Measurements from ENCODE around the gene NOL4L.

The NOL4L gene

DNA sequence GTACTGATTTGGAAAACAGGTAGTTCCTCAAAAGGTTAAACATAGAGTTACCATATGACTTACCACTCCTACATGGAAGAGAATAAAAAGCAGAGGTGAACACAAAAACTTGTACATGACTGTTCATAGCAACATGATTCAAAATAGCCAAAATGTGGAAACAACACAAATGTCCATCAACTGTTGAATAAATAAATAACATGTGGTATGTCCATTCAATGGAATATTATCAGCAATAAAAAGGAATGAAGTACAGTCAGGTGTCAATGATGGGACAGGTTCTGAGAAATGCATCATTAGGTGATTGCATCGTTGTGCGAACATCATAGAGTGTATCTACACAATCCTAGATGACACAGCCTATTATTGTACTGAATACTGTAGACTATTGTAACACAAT is 35.3 kb downstream of the NOL4L start:
- H3K36me3 ChIP-seq (ENCODE audit: control insufficient read depth, insufficient read depth, low read length) = no peaks in the 10 kb centered on the region
- H3K4me1 ChIP-seq (ENCODE audit: control insufficient read depth, insufficient read depth, low read length) = no peaks in the 10 kb centered on the region
- H3K9ac ChIP-seq (ENCODE audit: low read depth, low read length) = no peak overlapping the region
- H3K27me3 ChIP-seq (ENCODE audit: control insufficient read depth, insufficient read depth, low read length) = no peaks in the 10 kb centered on the region
- H3K9me3 ChIP-seq (ENCODE audit: control insufficient read depth, insufficient read depth, low read length) = no peaks in the 10 kb centered on the region
- H3K4me3 ChIP-seq (ENCODE audit: low read depth, low read length) = no peak overlapping the region

DNA sequence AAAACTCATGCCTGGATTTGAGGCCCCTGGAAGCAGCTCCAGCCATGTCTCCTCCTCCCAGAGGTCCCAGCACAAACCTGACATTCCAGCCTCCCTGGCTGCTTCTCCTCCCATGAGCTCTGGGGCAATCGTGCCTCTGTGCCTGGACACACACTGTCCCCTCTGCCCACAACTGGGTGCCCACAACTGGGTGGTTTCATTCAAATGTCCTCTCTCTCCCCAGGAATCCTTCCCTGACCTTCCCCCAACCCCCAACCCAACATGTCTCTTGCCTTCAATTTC is 37.4 kb downstream of the NOL4L start:
- no peaks in the 10 kb centered on the region for H3K36me3 ChIP-seq (ENCODE audit: control insufficient read depth, insufficient read depth, low read length)
- H3K4me3 ChIP-seq (ENCODE audit: low read depth, low read length) = no peak overlapping the region
- no peak overlapping the region for H3K9ac ChIP-seq (ENCODE audit: low read depth, low read length)
- H3K9me3 ChIP-seq (ENCODE audit: control insufficient read depth, insufficient read depth, low read length) = no peaks in the 10 kb centered on the region
- H3K4me1 ChIP-seq (ENCODE audit: control insufficient read depth, insufficient read depth, low read length) = no peaks in the 10 kb centered on the region
- no peaks in the 10 kb centered on the region for H3K27me3 ChIP-seq (ENCODE audit: control insufficient read depth, insufficient read depth, low read length)

DNA sequence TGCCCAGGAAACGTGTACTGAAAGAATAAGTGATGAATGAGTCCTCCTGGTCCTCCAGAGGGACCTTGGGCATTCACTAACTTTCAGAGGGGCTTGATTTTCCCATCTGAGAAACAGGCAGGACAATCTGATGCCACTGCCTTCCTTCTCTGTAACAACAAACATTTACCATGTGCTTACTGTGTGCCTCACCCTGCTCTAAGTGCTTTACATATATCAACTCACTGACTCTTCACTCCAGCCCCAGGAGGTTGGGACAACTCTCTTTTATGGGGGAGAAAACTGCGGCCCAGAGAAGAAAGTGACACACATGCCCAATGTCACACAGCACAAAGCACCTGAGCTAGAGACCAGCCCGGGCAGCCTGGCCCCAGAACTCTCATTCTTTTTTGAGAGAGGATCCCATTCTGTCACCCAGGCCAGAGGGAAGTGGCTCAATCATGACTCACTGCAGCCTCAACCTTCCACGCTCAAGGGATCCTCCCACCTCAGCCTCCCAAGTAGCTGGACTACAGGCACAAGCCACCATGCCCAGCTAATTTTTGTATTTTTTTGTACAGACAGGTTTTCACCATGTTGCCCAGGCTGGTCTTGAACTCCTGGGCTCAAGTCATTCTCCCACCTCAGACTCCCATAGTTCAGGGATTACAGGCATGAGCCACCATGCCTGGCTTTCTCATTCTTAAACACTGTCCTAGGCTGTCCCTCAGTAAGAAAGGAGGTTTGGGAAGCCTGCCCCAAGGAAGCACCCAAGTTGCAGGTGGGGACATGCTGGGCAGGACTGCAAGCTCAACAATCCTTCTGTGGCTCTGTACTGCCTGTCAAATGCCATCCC is 38.0 kb downstream of the NOL4L start:
- H3K9ac ChIP-seq (ENCODE audit: low read depth, low read length) = no peak overlapping the region
- no peak overlapping the region for H3K4me3 ChIP-seq (ENCODE audit: low read depth, low read length)
- no peaks in the 10 kb centered on the region for H3K27me3 ChIP-seq (ENCODE audit: control insufficient read depth, insufficient read depth, low read length)
- H3K9me3 ChIP-seq (ENCODE audit: control insufficient read depth, insufficient read depth, low read length) = no peaks in the 10 kb centered on the region
- no peaks in the 10 kb centered on the region for H3K4me1 ChIP-seq (ENCODE audit: control insufficient read depth, insufficient read depth, low read length)
- H3K36me3 ChIP-seq (ENCODE audit: control insufficient read depth, insufficient read depth, low read length) = no peaks in the 10 kb centered on the region

DNA sequence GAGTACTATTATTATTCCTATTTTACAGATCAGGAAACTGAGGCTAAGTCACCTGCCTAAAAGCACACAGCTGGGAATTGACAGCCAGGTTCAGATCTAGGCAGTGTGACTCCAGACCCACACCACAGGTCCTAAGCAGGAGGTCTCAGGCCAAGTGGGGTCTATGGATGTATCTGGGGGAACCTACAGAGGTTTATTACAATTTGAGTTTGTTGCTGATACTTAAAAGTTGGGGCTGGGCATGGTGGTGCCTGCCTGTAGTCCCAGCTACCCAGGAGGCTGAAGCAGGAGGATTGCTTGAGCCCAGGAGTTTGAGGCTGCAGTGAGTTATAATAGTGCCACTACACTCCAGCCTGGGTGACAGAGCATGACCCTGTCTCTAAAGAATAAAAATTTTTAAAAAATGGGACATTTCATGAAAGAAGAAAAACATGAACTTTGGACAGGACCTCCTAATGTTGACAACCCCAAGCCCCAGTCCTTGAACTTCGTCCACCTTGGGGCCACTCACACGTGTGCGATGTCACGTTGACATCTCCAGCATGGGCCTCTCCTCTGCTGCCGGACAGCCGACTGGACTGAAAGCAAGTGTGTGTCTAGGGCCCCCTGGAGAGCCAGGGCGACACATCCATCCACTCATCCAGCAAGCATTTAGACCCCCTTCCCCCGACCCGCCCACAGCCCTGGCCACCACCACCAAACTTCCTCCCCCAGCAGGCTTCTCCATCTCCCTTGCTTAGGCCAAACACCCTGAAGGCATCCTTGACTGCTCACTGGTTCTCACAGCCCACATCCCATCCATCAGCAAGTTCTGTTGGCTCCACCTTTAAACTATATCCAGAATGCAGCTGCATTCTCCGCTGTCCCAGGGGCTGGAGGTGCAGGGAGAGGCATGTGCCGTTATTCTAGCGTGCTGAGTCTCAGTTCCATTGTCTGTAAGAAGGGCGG is 40.0 kb downstream of the NOL4L start:
- H3K36me3 ChIP-seq (ENCODE audit: control insufficient read depth, insufficient read depth, low read length) = no peaks in the 10 kb centered on the region
- no peaks in the 10 kb centered on the region for H3K9me3 ChIP-seq (ENCODE audit: control insufficient read depth, insufficient read depth, low read length)
- no peak overlapping the region for H3K9ac ChIP-seq (ENCODE audit: low read depth, low read length)
- H3K4me3 ChIP-seq (ENCODE audit: low read depth, low read length) = no peak overlapping the region
- H3K27me3 ChIP-seq (ENCODE audit: control insufficient read depth, insufficient read depth, low read length) = no peaks in the 10 kb centered on the region
- no peaks in the 10 kb centered on the region for H3K4me1 ChIP-seq (ENCODE audit: control insufficient read depth, insufficient read depth, low read length)

DNA sequence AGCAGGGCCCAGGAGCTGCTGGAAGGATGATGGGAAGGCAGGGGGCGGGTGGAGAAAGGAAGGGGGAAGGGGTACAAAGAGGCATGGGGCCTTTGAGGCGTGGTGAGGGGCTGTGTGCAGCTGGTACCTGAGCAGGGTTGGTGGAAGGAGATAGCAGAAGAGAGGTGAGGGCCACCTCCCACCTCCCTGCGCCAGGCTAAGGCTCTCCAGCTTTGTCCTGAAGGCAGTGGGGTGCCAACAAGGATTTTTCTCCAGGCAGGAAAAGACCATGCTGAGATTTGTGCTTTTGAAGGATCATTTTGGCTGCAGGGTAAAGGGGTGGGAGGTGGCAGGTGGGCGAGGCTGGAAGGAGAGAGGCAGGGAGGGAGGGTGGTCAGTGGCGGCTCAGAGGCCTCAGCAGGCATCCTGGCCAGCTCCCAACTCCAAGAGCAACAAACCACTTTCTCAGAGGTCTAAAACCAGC is 40.8 kb downstream of the NOL4L start:
- H3K27me3 ChIP-seq (ENCODE audit: control insufficient read depth, insufficient read depth, low read length) = peaks cover 3% of the 10 kb centered on the region
- H3K9me3 ChIP-seq (ENCODE audit: control insufficient read depth, insufficient read depth, low read length) = no peaks in the 10 kb centered on the region
- no peaks in the 10 kb centered on the region for H3K4me1 ChIP-seq (ENCODE audit: control insufficient read depth, insufficient read depth, low read length)
- H3K36me3 ChIP-seq (ENCODE audit: control insufficient read depth, insufficient read depth, low read length) = no peaks in the 10 kb centered on the region
- H3K4me3 ChIP-seq (ENCODE audit: low read depth, low read length) = no peak overlapping the region
- no peak overlapping the region for H3K9ac ChIP-seq (ENCODE audit: low read depth, low read length)

DNA sequence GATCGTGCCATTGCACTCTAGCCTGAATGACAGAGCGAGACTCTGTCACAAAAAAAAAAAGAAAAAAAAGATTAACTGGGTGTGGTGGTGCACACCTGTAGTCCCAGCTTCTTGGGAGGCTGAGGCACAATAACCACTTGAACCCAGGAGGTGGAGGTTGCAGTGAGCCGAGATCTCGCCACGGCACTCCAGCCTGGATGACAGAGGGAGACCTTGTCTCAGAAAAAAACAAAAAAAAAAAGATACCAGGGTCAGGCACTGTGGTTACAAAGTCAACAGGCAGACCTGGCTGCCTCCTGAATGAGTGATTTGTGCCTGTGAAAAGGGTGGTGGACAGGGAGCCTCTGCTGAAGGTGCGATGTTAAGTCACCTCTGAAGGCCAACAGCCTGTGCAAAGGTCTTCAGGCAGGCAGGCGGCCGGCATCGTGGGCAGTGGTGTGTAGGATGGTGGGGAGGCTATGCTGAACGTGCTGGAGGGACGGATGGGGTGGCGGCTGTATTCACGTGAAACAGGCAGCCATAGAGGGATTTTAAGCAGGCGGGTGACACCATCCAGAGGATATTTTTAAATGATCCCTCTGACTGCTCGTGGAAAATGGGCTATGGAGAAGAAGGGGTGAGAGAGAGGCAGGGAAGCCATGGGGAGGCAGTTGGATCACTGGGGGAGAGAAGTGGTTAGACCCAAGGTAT is 41.4 kb downstream of the NOL4L start:
- Histone ChIP-seq H3K9me3 (ENCODE audit: control insufficient read depth, insufficient read depth, low read length) (no peaks in the 10 kb centered on the region), H3K4me3 (ENCODE audit: low read depth, low read length) (no peak overlapping the region), H3K9ac (ENCODE audit: low read depth, low read length) (no peak overlapping the region), H3K36me3 (ENCODE audit: control insufficient read depth, insufficient read depth, low read length) (no peaks in the 10 kb centered on the region), H3K27me3 (ENCODE audit: control insufficient read depth, insufficient read depth, low read length) (peaks cover 4% of the 10 kb centered on the region), H3K4me1 (ENCODE audit: control insufficient read depth, insufficient read depth, low read length) (peaks cover 3% of the 10 kb centered on the region)

DNA sequence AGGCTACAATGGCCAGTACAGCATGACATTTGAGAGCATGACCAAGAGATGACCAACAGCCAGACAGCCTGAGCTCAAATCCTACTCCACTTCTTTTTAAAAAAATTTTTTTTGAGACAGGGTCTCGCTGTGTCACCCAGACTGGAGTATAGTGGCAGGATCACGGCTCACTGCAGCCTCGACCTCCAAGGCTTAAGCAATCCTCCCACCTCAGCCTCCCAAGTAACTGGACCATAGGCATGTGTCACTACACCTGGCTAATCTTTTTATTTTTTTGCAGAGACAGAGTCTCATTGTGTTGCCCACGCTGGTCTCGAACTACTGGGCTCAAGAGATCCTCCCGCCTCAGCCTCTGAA is 42.9 kb downstream of the NOL4L start:
- H3K4me3 ChIP-seq (ENCODE audit: low read depth, low read length) = no peak overlapping the region

DNA sequence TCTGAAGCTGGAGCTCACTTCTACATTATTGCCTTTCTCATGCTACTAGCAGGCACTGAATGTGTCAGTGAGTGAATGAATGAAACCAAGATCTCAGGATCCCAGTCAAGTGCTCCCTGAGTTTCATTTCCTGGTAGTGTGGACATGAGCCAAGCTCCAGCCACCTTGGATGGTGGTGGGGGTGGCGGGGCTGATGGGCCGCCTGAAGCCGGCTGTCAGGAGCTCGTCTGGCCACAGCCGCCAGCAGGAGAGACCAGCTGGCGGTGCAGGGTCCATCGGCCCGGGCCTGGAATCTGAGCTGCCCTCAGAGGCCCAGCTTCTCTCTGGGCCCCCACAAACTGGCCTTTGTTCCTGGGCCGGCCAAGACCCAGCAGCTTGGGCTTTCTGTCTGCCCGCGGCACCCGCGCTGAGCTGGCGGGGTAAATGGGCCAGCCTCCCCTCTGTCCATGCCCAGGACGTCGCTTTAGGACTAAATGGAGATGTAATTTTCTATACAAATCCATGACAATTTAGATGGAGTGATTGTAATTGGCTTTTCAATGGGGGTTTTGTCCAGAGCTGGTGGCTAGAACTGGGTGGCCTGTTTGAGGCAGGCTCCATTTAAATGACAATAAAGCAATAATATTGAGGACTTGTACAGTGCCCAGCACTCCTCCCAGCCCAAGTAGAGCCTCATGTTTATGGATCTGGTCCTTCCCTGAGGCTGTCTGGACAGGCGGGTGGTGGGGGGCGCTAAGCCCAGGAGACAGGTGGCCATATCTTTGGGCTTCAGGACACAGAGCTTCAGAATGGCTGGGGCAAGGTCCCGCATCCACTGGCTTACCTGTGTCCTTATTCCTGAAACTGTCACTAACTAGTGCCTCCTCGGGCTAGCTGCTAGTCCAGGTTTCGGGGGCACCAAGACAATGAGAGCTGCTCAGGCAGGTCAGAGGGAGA is 43.5 kb downstream of the NOL4L start:
- no peak overlapping the region for H3K4me3 ChIP-seq (ENCODE audit: low read depth, low read length)
- no peaks in the 10 kb centered on the region for H3K9me3 ChIP-seq (ENCODE audit: control insufficient read depth, insufficient read depth, low read length)
- H3K36me3 ChIP-seq (ENCODE audit: control insufficient read depth, insufficient read depth, low read length) = no peaks in the 10 kb centered on the region
- peaks cover 14% of the 10 kb centered on the region for H3K27me3 ChIP-seq (ENCODE audit: control insufficient read depth, insufficient read depth, low read length)
- peaks cover 6% of the 10 kb centered on the region for H3K4me1 ChIP-seq (ENCODE audit: control insufficient read depth, insufficient read depth, low read length)
- H3K9ac ChIP-seq (ENCODE audit: low read depth, low read length) = no peak overlapping the region

More for the DNA sequence above, 42.9 kb downstream of the NOL4L start:
- Histone ChIP-seq H3K36me3 (ENCODE audit: control insufficient read depth, insufficient read depth, low read length) (no peaks in the 10 kb centered on the region), H3K4me1 (ENCODE audit: control insufficient read depth, insufficient read depth, low read length) (peaks cover 6% of the 10 kb centered on the region), H3K27me3 (ENCODE audit: control insufficient read depth, insufficient read depth, low read length) (peaks cover 11% of the 10 kb centered on the region), H3K9me3 (ENCODE audit: control insufficient read depth, insufficient read depth, low read length) (no peaks in the 10 kb centered on the region), H3K9ac (ENCODE audit: low read depth, low read length) (no peak overlapping the region)

DNA sequence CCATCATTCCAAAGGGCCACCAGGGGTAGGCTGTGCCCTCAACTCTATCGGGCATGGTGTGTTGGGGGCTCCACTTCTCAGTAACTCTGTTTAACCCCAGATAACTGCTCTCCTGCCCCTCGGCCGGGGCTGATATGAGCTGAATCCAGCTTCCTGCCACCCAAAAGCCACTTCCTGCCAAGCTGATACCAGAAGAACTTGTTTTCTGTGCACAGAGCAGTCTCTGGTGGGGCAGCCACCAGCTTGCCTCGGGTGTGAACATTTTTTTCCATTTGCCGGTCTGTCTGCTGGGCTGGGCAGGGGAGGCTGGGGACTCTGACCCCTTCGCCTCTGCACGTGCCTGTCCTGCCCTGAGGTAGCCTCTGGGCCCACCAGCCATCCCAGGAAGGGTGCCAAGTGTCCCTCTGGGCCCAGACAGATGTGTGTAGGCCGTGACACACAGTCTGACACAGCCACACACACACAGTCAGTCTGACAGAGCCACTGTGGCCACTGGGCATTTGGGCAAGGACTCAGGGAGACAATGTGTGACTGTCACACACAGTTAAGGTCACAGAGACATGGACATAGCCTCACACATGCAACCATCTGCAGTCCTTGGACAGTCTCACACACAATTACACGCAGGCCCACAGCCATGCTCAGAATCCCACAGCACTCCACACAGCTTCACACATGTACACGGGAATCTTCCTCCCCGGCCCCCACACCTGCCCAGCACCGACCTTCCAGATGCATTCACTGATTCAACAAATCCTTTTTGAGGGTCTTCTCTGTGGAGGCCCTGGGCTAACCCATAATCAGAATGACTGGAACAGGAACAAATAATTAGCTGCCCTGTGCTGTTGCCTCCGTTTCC is 45.1 kb downstream of the NOL4L start:
- Histone ChIP-seq H3K4me3 (ENCODE audit: low read depth, low read length) (no peak overlapping the region), H3K9me3 (ENCODE audit: control insufficient read depth, insufficient read depth, low read length) (no peaks in the 10 kb centered on the region), H3K9ac (ENCODE audit: low read depth, low read length) (no peak overlapping the region), H3K4me1 (ENCODE audit: control insufficient read depth, insufficient read depth, low read length) (peaks cover 14% of the 10 kb centered on the region), H3K27me3 (ENCODE audit: control insufficient read depth, insufficient read depth, low read length) (peaks cover 22% of the 10 kb centered on the region), H3K36me3 (ENCODE audit: control insufficient read depth, insufficient read depth, low read length) (no peaks in the 10 kb centered on the region)

DNA sequence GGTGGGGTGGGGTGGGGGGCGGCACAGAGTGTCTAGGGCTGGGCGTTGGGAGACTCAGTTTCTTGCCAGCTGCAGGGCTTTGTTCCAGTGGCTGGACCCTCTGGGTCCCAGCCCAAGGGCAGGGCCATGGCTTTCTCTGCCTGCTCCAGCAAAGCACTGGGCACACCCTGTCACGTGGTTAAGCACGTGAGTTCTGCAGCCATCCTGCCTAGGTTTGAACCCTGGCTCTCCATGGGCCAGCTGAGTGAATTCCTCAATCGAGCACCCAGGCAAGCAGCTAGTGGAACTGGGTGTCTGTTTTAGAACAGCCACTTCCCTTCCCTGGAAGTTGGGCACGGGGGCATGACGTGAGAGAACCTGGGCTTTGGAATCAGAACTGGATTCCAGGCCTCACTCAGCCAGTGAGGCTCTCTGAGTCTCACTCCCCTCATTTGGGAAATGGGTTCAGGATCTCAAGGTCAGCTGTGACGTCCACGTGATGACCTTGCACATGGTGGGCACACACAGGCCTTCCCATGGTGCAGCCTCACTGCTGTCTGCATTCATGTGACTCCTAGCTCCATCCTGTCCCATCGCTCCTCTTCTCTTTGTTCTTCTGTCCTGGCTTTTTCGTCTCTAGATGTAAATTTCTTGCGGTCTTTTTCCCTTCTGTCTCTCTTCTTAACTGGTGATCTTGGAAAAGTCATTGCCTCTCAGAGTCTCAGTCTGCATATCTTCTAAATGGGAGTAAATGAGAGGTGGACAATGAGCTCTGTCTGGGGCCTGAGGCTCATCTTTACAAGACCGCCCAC is 45.9 kb downstream of the NOL4L start:
- no peaks in the 10 kb centered on the region for H3K9me3 ChIP-seq (ENCODE audit: control insufficient read depth, insufficient read depth, low read length)
- H3K27me3 ChIP-seq (ENCODE audit: control insufficient read depth, insufficient read depth, low read length) = peaks cover 22% of the 10 kb centered on the region
- no peak overlapping the region for H3K4me3 ChIP-seq (ENCODE audit: low read depth, low read length)
- no peaks in the 10 kb centered on the region for H3K36me3 ChIP-seq (ENCODE audit: control insufficient read depth, insufficient read depth, low read length)
- peaks cover 18% of the 10 kb centered on the region for H3K4me1 ChIP-seq (ENCODE audit: control insufficient read depth, insufficient read depth, low read length)
- H3K9ac ChIP-seq (ENCODE audit: low read depth, low read length) = no peak overlapping the region

Data from iPS-15b (cell line).